Glutamatergic neuron (in vitro differentiated cells): Measurements from ENCODE around the gene WDR27. TPM values are rescaled to one million over a fixed set of nuclear protein-coding genes. Genes with fewer than 3 reads are reported as not detected.

Source experiments
- DNase-seq: peaks from one replicate; pipeline ENCODE4 v3.0.0; 2022
- H3K27ac Mint-ChIP-seq: one replicate; pipeline ENCODE4 v1.8.0; 2020; ENCODE audit warnings: mild to moderate bottlenecking, mixed read lengths, inconsistent platforms; ENCODE audit not compliant: unreplicated experiment
- H3K27me3 Mint-ChIP-seq: one replicate; pipeline ENCODE4 v1.8.0; 2020; ENCODE audit warnings: mild to moderate bottlenecking, moderate library complexity, mixed read lengths, inconsistent platforms; ENCODE audit not compliant: unreplicated experiment
- H3K36me3 Mint-ChIP-seq: one replicate; pipeline ENCODE4 v1.8.0; 2020; ENCODE audit warnings: mild to moderate bottlenecking, mixed read lengths, inconsistent platforms; ENCODE audit not compliant: unreplicated experiment
- H3K4me1 Mint-ChIP-seq: one replicate; pipeline ENCODE4 v1.8.0; 2020; ENCODE audit warnings: mild to moderate bottlenecking, low read depth, mixed read lengths, inconsistent platforms; ENCODE audit not compliant: unreplicated experiment
- H3K4me3 Mint-ChIP-seq: one replicate; pipeline ENCODE4 v1.8.0; 2020; ENCODE audit warnings: mild to moderate bottlenecking, mixed read lengths, inconsistent platforms; ENCODE audit not compliant: unreplicated experiment
- H3K9me3 Mint-ChIP-seq: one replicate; pipeline ENCODE4 v1.8.0; 2020; ENCODE audit warnings: mild to moderate bottlenecking, moderate library complexity, mixed read lengths, inconsistent platforms; ENCODE audit not compliant: unreplicated experiment
- CTCF ChIP-seq: fragments of 200-600 bp; sonication (generic); IDR thresholded peaks from one replicate; pipeline ENCODE4 v1.5.0; 2021; ENCODE audit not compliant: partially characterized antibody, unreplicated experiment
- total RNA-seq: library from RNA; stranded (reverse); fragmentation: NEBNext Ultra II Directional; extraction: Animal tissue kit (Norgen Biotek cat#: 25700); gene quantifications from one replicate; pipeline ENCODE4 v1.2.1, GENCODE V29; 2021; ENCODE audit not compliant: unreplicated experiment

WDR27 gene
- total RNA-seq, 1 donor from 2014 or later, result 64.8 TPM

- no peaks in the 10 kb centered on the region for H3K9me3 Mint-ChIP-seq
- no peak overlapping the region for H3K27ac Mint-ChIP-seq
- no peaks in the 10 kb centered on the region for H3K4me1 Mint-ChIP-seq
- no peak overlapping the region for H3K4me3 Mint-ChIP-seq
- TF ChIP-seq CTCF, result no peak
- H3K36me3 Mint-ChIP-seq, result peaks cover 15% of the 10 kb centered on the region
- DNase-seq, result no peak
- H3K27me3 Mint-ChIP-seq, result no peaks in the 10 kb centered on the region
Observed at GRCh38 chr6:169579407-169580111, 122.3 kb downstream of the WDR27 start.

GRCh38 chr6:169577974-169578373, 123.9 kb downstream of the WDR27 start:
- no peak overlapping the region for H3K4me3 Mint-ChIP-seq
- peaks cover 15% of the 10 kb centered on the region for H3K36me3 Mint-ChIP-seq
- no peak overlapping the region for H3K27ac Mint-ChIP-seq
- no peaks in the 10 kb centered on the region for H3K9me3 Mint-ChIP-seq
- no peak for DNase-seq
- TF ChIP-seq CTCF, result no peak
- no peaks in the 10 kb centered on the region for H3K27me3 Mint-ChIP-seq
- no peaks in the 10 kb centered on the region for H3K4me1 Mint-ChIP-seq

DNA sequence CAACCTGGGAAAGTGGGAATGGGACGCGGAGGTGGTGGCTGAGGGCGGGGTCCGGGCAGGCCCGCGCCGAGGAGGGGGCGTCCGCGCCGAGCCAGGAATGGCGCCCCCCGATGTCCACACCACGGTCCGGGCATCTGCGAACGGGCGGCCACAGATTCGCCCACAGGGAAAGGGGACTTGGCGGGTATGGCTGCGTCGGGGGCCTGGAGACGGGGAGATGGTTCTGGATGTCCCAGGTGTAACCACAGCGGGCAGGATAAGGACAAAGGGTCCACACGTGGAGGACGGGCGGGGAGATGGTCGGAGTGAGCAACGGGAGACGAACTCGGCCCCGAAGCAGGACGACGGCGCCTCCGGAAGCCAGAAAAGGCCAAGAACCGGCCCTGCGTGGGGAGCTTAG, 124.6 kb downstream of the WDR27 start:
- Mint-ChIP-seq H3K27ac (no peak overlapping the region), H3K4me1 (no peaks in the 10 kb centered on the region), H3K9me3 (no peaks in the 10 kb centered on the region), H3K27me3 (no peaks in the 10 kb centered on the region), H3K36me3 (peaks cover 15% of the 10 kb centered on the region), H3K4me3 (no peak overlapping the region)
- no peak for DNase-seq
- TF ChIP-seq CTCF, result no peak

DNA sequence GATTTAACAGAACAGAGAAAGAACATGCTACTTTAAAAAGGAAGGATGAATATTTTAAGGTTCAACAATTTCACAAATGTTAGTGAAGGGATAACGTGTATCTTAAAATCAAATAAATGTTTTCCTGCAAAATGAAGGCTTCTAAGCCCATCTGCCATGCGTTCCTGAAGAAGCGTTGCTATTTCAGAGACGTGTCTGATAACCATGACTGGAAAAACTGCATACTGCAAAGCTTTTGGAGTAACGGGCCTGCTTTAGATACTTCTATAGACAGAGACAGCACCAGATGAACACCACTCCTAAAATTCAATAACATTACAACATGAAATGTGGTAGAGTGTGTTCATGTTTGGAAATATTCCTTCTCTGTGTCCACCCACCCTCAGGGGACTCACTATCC, 126.0 kb downstream of the WDR27 start:
- H3K4me3 Mint-ChIP-seq, result no peak overlapping the region
- no peaks in the 10 kb centered on the region for H3K9me3 Mint-ChIP-seq
- TF ChIP-seq CTCF, result no peak
- H3K27me3 Mint-ChIP-seq, result no peaks in the 10 kb centered on the region
- DNase-seq, result no peak
- H3K36me3 Mint-ChIP-seq, result peaks cover 15% of the 10 kb centered on the region
- H3K27ac Mint-ChIP-seq, result no peak overlapping the region
- no peaks in the 10 kb centered on the region for H3K4me1 Mint-ChIP-seq

- Mint-ChIP-seq H3K27ac (no peak overlapping the region), H3K27me3 (no peaks in the 10 kb centered on the region), H3K36me3 (peaks cover 15% of the 10 kb centered on the region), H3K4me1 (no peaks in the 10 kb centered on the region), H3K4me3 (no peak overlapping the region), H3K9me3 (no peaks in the 10 kb centered on the region)
- no peak for TF ChIP-seq CTCF
- no peak for DNase-seq
Observed at GRCh38 chr6:169575365-169575764, 126.5 kb downstream of the WDR27 start.
